Measurements from ENCODE around the gene MYH11. TPM values are rescaled to one million over a fixed set of nuclear protein-coding genes. Genes with fewer than 3 reads are reported as not detected.

The MYH11 gene
- total and polyA plus RNA-seq, 2 of the 13 experiments (the other 11 are each of a cell fraction or from before 2014, with no cell fraction given) = not detected

GRCh38 chr16:15708997-15709396 lies 147.8 kb downstream of the MYH11 start (continued):
- TF ChIP-seq KMT2A (CRISPR knock-in tag; IDR thresholded peaks at IDR 0.05) (no peak), TBX2 (CRISPR knock-in tag; IDR thresholded peaks at IDR 0.05; ENCODE audit: borderline replicate concordance) (no peak), ZSCAN12 (CRISPR knock-in tag; IDR thresholded peaks at IDR 0.05) (no peak), DMTF1 (CRISPR knock-in tag; IDR thresholded peaks at IDR 0.05) (no peak), DNMT3B (CRISPR knock-in tag; conservative IDR thresholded peaks at IDR 0.05) (no peak)

GRCh38 chr16:15708096-15708495 lies 148.7 kb downstream of the MYH11 start:
- 98% methylated on average over 12 of the region's 12 CpGs for WGBS (ENCODE audit: low lambda C conversion rate)
- intact Hi-C loops (cut with micrococcal nuclease; ENCODE audit: unreplicated experiment) = no loop called here
- DNase-seq (ENCODE audit: low spot score) (no peak), FAIRE-seq (no peak), ATAC-seq (no peak)
- no peak overlapping the region for H2AFZ ChIP-seq (ENCODE audit: low read length)
- no peak overlapping the region for H3K4me2 ChIP-seq (ENCODE audit: low read depth, low read length)
- CTCF ChIA-PET (ENCODE audit: low intra/inter-chr PET ratio, low total read pairs) = no interaction called here
- no peaks in the 10 kb centered on the region; a peak in 1 of 5 replicates for H3K27me3 ChIP-seq (ENCODE audit: control insufficient read depth in 1 of 2, insufficient read depth in 2 of 2, low read length in 2 of 2)
- H3K79me2 ChIP-seq (ENCODE audit: insufficient read depth, low read length) = no peaks in the 10 kb centered on the region
- H3K36me3 ChIP-seq (replicated peaks in 1 of 2; ENCODE audit: control insufficient read depth in 1 of 2, insufficient read depth in 2 of 2, low read length in 2 of 2) = peaks cover 5 to 10% of the 10 kb centered on the region in 2 experiments; a peak in 3 of 5 replicates
- POLR2A ChIA-PET = no interaction called here
- H3K4me1 ChIP-seq (ENCODE audit: insufficient read depth, low read length) = no peaks in the 10 kb centered on the region
- no peak overlapping the region for H3K9ac ChIP-seq (ENCODE audit: insufficient read depth, low read depth, low read length)
- no peaks in the 10 kb centered on the region for H4K20me1 ChIP-seq (ENCODE audit: insufficient read depth, low read length)
- in situ Hi-C loops (cut with HindIII; ENCODE audit: extremely low pct_ligation_motif_present, low pct_unique_long_range_greater_than_20kb) = loop anchor here (10.0 kb wide), 1 partner anchor 283 kb away; no protein-coding TSS in a partner anchor
- no peak overlapping the region for H3K4me3 ChIP-seq (replicated peaks in 1 of 3; ENCODE audit: insufficient read depth in 1 of 3, low read depth in 2 of 3, low read length in 3 of 3)
- H3K9me3 ChIP-seq (ENCODE audit: low read length) = no peaks in the 10 kb centered on the region
- H3K27ac ChIP-seq (ENCODE audit: extremely low read length, insufficient read depth, low read length) = no peak overlapping the region
- no TSS peak for BruUV-seq (replicated peaks)
- TF ChIP-seq ATF2 (CRISPR knock-in tag; IDR thresholded peaks at IDR 0.05) (no peak), KLF12 (CRISPR knock-in tag; IDR thresholded peaks at IDR 0.05; ENCODE audit: borderline replicate concordance) (no peak), ZNF280B (CRISPR knock-in tag; IDR thresholded peaks at IDR 0.05; ENCODE audit: borderline replicate concordance) (0 out of 2 replicates have a peak, but pooled peaks have one; percentile 38), HDAC2 (CRISPR knock-in tag; IDR thresholded peaks at IDR 0.05) (no peak), ZNF687 (CRISPR knock-in tag; IDR thresholded peaks at IDR 0.05) (peak; percentile 21; the same call in 1 of the 2 replicates), THRA (CRISPR knock-in tag; IDR thresholded peaks at IDR 0.05; ENCODE audit: borderline replicate concordance) (no peak), RNF2 (conservative IDR thresholded peaks at IDR 0.05; ENCODE audit: low read depth) (no peak)

Measured in HepG2 (cell line).